SK-N-SH (cell line): ENCODE data around the gene ADGRF4.

Experiments
- GABPA ChIP-seq: IDR thresholded peaks from 2 replicates; pipeline ENCODE4 v1.4.0; 2012; ENCODE audit warnings: low read depth, mild to moderate bottlenecking
- MAX ChIP-seq: IDR thresholded peaks from 2 replicates; pipeline ENCODE4 v1.4.0; 2012; ENCODE audit warnings: low read depth
- POLR2AphosphoS5 ChIP-seq: IDR thresholded peaks from 2 replicates; pipeline ENCODE4 v1.6.1; 2012; ENCODE audit warnings: low read depth, low read length
- RAD21 ChIP-seq: IDR thresholded peaks from 2 replicates; pipeline ENCODE4 v1.6.1; 2012; ENCODE audit warnings: mild to moderate bottlenecking, low read length
- TEAD4 ChIP-seq: IDR thresholded peaks from 2 replicates; pipeline ENCODE4 v1.4.0; 2012; ENCODE audit warnings: mild to moderate bottlenecking, borderline replicate concordance; ENCODE audit not compliant: insufficient read depth
- USF2 ChIP-seq: fragments of 150-350 bp; IDR thresholded peaks from 2 replicates; pipeline ENCODE4 v1.6.1; 2017; ENCODE audit warnings: antibody characterized with exemption, low read length, low read depth, borderline replicate concordance
- TF ChIP-seq, protein P1 (sequence below): fragments of 200-600 bp; sonication (generic); IDR thresholded peaks from 2 replicates; pipeline ENCODE4 v1.6.1; 2017; ENCODE audit warnings: antibody characterized with exemption, mild to moderate bottlenecking, moderate library complexity
- TF ChIP-seq, protein P2 (sequence below): IDR thresholded peaks from 2 replicates; pipeline ENCODE4 v1.6.1; 2012; ENCODE audit warnings: mild to moderate bottlenecking, low read depth, low read length, moderate library complexity

GRCh38 chr6:47729457-47729856 lies 31.1 kb downstream of the ADGRF4 start:
- no peak for TF ChIP-seq MAX
- TF ChIP-seq, protein P1, sequence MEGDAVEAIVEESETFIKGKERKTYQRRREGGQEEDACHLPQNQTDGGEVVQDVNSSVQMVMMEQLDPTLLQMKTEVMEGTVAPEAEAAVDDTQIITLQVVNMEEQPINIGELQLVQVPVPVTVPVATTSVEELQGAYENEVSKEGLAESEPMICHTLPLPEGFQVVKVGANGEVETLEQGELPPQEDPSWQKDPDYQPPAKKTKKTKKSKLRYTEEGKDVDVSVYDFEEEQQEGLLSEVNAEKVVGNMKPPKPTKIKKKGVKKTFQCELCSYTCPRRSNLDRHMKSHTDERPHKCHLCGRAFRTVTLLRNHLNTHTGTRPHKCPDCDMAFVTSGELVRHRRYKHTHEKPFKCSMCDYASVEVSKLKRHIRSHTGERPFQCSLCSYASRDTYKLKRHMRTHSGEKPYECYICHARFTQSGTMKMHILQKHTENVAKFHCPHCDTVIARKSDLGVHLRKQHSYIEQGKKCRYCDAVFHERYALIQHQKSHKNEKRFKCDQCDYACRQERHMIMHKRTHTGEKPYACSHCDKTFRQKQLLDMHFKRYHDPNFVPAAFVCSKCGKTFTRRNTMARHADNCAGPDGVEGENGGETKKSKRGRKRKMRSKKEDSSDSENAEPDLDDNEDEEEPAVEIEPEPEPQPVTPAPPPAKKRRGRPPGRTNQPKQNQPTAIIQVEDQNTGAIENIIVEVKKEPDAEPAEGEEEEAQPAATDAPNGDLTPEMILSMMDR, result no peak
- TF ChIP-seq GABPA, result no peak
- TF ChIP-seq RAD21, result no peak
- TF ChIP-seq USF2, result no peak
- TF ChIP-seq, protein P2, sequence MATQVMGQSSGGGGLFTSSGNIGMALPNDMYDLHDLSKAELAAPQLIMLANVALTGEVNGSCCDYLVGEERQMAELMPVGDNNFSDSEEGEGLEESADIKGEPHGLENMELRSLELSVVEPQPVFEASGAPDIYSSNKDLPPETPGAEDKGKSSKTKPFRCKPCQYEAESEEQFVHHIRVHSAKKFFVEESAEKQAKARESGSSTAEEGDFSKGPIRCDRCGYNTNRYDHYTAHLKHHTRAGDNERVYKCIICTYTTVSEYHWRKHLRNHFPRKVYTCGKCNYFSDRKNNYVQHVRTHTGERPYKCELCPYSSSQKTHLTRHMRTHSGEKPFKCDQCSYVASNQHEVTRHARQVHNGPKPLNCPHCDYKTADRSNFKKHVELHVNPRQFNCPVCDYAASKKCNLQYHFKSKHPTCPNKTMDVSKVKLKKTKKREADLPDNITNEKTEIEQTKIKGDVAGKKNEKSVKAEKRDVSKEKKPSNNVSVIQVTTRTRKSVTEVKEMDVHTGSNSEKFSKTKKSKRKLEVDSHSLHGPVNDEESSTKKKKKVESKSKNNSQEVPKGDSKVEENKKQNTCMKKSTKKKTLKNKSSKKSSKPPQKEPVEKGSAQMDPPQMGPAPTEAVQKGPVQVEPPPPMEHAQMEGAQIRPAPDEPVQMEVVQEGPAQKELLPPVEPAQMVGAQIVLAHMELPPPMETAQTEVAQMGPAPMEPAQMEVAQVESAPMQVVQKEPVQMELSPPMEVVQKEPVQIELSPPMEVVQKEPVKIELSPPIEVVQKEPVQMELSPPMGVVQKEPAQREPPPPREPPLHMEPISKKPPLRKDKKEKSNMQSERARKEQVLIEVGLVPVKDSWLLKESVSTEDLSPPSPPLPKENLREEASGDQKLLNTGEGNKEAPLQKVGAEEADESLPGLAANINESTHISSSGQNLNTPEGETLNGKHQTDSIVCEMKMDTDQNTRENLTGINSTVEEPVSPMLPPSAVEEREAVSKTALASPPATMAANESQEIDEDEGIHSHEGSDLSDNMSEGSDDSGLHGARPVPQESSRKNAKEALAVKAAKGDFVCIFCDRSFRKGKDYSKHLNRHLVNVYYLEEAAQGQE, result no peak
- TF ChIP-seq TEAD4, result no peak
- TF ChIP-seq POLR2AphosphoS5, result no peak
